ENCODE results near the gene KY. TPM values are rescaled to one million over a fixed set of nuclear protein-coding genes. Genes with fewer than 3 reads are reported as not detected.

Gene KY, protein sequence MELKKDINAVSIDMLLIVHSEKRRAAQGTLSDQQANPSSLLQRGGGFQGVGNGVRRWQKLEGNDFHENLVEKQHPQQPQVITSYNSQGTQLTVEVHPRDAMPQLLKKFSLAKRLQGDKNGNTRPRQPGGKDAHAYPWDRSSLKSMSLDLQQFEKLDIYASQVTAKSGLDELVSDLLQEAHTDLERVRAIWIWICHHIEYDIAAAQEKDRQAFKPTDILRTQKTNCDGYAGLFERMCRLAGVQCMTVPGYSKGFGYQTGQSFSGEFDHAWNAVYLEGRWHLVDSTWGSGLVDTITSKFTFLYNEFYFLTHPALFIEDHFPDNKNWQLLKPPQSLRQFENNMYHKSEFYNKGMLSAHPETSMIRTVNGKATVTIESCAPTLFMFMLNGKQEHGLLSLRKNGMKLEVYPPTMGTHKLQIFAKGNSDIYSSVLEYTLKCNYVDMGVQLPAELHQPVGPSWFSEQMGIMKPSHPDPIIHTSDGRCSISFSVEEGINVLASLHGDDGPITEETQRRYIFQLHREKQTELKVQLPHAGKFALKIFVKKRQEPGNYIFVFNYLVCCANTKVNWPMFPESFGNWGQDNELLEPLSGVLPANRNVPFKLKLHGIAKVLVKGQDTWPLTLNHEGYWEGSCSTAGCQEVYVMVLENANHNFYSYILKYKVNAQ
- not detected for polyA plus RNA-seq (ENCODE audit: low read depth in 6 of 6)

DNA sequence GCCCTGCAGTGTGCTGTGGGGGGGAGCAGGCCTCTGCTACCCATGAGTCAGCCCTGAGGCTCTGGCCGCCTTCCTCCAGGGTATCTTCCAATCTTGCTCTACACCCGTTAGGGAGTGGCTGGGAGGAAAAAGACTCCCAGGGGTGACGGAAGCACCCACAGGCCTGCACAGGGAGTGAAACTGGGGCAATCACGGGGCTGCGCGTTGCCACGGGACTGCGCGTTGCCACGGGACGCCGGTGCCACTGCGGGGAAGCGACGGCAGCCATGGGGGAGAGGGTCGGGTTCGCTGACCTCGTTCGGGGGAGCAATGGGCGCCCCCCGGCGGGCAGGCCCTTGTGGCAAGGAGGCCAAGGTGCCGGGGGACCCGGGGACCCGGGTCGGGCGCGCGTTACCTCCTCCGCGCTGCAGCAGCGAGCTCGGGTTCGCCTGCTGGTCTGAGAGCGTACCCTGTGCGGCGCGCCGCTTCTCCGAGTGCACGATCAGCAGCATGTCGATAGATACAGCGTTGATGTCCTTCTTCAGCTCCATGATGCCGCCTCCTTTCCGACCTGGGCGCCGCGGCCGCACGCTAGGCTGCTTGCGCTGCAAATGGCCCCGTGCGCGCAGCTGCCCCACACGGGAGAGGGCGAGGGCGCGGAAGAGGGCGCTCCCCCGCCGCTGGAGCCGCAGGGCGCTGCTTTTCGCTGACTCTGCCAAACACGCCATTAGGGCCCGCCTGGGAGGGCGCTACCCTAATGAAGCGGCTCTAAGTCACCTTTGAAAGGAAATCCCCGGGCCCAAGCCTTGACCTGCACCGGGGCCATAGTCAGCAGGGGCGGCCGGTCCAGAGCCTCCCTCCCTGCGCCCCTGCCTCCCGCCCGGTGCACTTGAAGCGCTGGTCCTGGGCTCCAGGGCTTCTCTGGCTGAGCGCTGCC, at the start of gene KY:
Gene KY, minus strand, starts transcription at position 592 of the 916 bp plus-strand sequence. Its CDS starts 62 bp downstream, at position 530.
- ATAC-seq (ENCODE audit: low read depth in 2 of 2) = no peak
- Mint-ChIP-seq H3K4me1 (no peaks in the 10 kb centered on the region), H3K4me3 (peak within 1 kb of the TSS in 2 of 8 donors; percentile 14 to 59), H3K27ac (no peak within 1 kb of the TSS), H3K36me3 (no peaks in the 10 kb centered on the region), H3K9me3 (peaks cover 0 to 4% (median 0%) of the 10 kb centered on the region in 7 donors), H3K27me3 (peaks cover 29 to 43% (median 39%) of the 10 kb centered on the region in 3 donors)
- DNase-seq = no peak

DNA sequence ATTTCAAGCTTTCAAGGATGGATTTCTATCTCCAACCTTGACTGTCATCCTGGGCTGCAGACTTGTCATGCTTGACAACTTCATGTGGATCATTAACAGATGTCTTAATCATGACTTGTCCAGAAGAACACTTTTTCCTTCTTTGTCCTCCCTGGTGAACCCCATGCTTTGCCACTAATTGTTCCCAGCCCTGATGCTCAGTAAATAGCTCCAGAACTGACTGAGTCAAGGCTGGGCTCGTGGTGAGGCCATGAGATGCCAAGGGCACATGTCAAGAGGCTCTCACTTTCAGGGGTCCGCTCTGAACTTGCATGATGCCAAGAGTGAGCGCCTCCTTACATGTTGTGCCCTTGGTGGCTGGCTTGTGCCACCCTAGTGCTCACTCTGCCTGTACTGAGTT, 48.9 kb upstream of the KY start:
- no peak overlapping the region for H3K4me3 Mint-ChIP-seq
- no peak overlapping the region for H3K27ac Mint-ChIP-seq
- ATAC-seq (ENCODE audit: low read depth in 2 of 2) (no peak), DNase-seq (no peak)
- no peaks in the 10 kb centered on the region for H3K36me3 Mint-ChIP-seq
- peaks cover 0 to 10% (median 2%) of the 10 kb centered on the region in 7 donors for H3K9me3 Mint-ChIP-seq
- peaks cover 4 to 14% (median 8%) of the 10 kb centered on the region in 3 donors for H3K27me3 Mint-ChIP-seq
- no peaks in the 10 kb centered on the region for H3K4me1 Mint-ChIP-seq

DNA sequence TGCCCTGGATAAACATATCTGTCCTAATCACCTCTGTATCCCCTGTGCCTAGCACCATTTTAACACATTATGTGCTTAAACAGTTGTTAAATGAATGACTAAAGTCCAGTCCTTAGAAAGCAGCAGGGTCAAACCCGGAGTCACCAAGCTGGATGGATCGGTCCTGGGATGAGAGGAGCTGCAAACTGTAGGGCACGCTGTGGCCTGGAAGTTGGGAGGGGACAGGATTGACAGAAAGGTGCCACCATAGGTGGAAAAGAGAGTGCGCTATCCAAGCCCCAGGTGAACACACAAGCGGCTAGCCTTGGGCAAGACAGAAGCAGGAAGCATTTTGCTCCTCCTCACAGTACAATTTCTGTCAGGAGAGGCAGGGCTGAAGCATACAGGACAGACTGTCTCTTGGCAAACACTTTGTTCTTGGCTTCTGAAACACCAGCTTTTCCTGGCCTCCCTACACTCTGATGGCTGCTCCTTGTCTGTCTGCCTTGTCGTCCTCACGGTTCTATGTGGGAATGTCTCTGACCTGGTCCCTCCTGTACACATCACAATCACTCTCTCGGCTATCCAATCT, 48.4 kb upstream of the KY start:
- Mint-ChIP-seq H3K27ac (no peak overlapping the region), H3K9me3 (peaks cover 0 to 10% (median 2%) of the 10 kb centered on the region in 7 donors), H3K4me1 (no peaks in the 10 kb centered on the region), H3K36me3 (no peaks in the 10 kb centered on the region), H3K27me3 (peaks cover 4 to 13% (median 8%) of the 10 kb centered on the region in 3 donors), H3K4me3 (no peak overlapping the region)
- ATAC-seq (ENCODE audit: low read depth in 2 of 2) = no peak
- DNase-seq = no peak

DNA sequence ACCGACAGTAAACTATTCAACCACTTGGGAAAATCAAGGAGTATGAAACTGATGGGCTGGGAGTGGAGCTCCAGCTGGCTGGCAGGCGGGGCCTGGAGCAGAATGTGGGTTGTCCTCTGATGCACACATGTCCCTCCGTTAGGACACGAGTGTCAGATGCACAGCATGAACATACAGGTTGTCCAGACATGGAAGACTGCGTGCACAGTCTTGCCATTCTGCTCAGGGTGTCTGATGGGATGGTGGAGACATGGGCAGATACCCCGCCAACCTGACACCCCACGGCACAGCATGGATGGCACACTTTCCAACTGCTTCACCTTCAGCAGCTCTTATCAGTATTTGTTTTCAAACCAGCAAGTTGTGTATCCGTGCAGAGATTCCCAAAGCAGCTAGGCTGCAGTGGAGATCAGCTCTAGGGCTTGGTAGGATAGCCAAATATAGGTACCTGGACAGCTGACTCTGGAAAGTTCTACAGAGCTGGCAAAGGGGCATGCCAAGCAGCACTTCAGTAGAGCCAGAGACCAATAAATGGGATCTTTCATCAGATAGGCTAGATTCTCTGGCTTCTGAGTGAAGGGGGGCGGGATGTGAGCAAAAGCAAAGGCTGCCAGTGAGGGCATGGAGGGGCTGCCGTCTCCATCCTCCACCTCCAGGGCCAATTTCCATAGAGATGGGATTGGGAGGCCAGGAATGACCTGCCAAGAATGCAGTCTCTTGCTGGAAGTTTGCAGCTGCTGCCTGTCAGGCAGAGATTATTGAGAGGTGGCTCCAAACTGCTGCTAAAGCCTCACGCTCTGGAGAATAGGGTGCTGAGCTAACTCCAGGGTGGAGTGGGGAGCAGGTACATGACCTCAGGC, 47.2 kb upstream of the KY start:
- Mint-ChIP-seq H3K36me3 (no peaks in the 10 kb centered on the region), H3K9me3 (peaks cover 0 to 10% (median 2%) of the 10 kb centered on the region in 7 donors), H3K27ac (no peak overlapping the region), H3K27me3 (peaks cover 0 to 11% (median 8%) of the 10 kb centered on the region in 3 donors), H3K4me3 (no peak overlapping the region), H3K4me1 (no peaks in the 10 kb centered on the region)
- no peak for DNase-seq
- ATAC-seq (ENCODE audit: low read depth in 2 of 2) = no peak

DNA sequence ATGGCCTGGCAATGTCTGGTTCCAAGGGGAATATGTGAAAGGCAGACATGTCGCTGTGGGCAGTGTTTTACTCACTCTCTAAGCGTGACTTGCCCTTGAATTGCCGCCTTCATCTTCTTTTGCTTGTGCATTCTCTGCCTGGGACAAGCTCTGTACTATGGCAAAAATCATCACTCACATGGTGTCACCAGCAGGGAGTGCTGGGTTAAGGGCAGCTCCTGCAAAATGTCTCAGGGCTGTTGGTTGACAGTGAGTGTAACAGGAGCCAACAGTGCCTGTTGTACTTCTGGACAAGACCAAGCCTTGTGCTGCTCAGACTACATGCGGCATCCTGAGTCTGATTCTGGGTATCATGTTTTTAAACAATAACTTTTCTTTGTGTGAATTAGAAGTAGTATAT, 45.3 kb upstream of the KY start:
- ATAC-seq (ENCODE audit: low read depth in 2 of 2) = no peak
- H3K4me1 Mint-ChIP-seq = no peaks in the 10 kb centered on the region

DNA sequence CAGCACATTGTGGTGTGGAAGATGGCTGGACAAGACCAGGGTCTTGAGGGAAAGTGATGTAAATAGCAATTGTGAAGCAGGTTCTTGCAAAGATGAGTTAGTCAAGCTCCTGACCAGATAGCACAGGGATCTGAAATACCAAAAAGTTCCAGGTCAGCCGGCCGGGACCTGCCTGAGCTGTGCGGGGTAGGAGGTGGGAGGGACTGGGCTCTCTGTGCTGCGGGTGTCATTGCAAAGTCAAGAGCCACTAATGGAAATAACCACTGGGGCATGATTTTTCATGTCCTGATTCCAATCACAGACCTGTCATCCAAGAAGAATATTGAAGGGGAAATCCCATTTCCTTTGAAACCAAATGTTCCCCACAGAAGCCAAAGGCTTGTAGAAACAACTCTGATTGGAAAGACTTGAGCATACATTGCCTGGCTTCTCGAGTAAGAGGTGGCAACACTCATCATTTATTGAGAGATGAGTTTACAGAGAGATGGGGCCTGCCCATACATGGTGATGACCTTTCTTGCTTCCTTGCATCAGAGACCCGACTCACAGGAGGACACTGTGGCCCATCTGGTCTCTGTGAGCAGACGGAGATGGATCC, 44.2 kb upstream of the KY start:
- Mint-ChIP-seq H3K27ac (no peak overlapping the region), H3K4me3 (no peak overlapping the region), H3K36me3 (no peaks in the 10 kb centered on the region), H3K27me3 (peaks cover 0 to 6% (median 0%) of the 10 kb centered on the region in 3 donors), H3K4me1 (no peaks in the 10 kb centered on the region), H3K9me3 (peaks cover 0 to 5% (median 0%) of the 10 kb centered on the region in 7 donors)
- no peak for DNase-seq
- ATAC-seq (ENCODE audit: low read depth in 2 of 2) = no peak

More for the DNA sequence above, 45.3 kb upstream of the KY start:
- Mint-ChIP-seq H3K27ac (no peak overlapping the region), H3K27me3 (peaks cover 0 to 11% (median 8%) of the 10 kb centered on the region in 3 donors), H3K36me3 (no peaks in the 10 kb centered on the region), H3K9me3 (peaks cover 0 to 5% (median 0%) of the 10 kb centered on the region in 7 donors), H3K4me3 (no peak overlapping the region)
- DNase-seq = no peak

DNA sequence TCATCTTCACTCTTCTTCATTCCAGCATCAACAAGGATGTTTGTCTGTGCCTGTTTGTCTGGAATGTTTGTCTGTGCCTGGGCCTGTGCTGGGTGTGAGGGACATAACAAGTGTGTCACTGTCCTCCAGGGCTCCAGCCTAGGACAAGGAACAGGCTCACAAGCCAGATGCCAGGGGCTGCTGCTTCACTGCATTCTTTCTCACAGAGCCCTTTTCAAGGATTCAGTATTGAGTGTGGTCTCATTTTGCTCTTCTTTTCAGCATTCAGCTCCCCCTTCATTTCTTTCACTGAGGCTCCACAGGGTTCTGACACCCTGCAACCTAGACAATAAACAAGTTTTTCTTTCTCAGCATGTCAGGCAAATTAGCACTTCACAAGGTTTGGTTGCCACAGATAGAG, 43.6 kb upstream of the KY start:
- Mint-ChIP-seq H3K27me3 (peaks cover 0 to 6% (median 0%) of the 10 kb centered on the region in 3 donors), H3K9me3 (peaks cover 0 to 5% (median 0%) of the 10 kb centered on the region in 7 donors), H3K4me1 (no peaks in the 10 kb centered on the region), H3K36me3 (no peaks in the 10 kb centered on the region), H3K27ac (no peak overlapping the region), H3K4me3 (no peak overlapping the region)
- no peak for DNase-seq
- ATAC-seq (ENCODE audit: low read depth in 2 of 2) = no peak

DNA sequence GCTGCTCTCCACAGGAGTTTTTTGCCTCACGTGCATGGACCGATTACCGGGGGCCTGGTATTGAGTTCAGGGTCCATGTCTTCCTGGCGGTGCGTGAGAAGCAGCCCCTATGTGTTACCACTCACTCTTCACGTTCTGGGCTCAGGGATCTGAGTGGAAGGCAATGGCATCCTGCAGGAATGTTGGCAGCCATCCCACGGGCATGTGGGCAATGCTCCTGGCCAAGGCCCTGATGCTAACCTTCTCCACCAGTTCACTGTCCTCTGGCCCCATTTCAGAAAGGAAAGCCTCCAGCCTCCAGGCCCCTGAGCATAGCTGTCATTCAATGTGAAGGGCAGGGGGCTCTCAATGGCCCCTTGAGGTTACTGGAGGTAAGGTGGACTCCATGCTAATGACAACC, 43.0 kb upstream of the KY start:
- Mint-ChIP-seq H3K9me3 (peaks cover 0 to 5% (median 0%) of the 10 kb centered on the region in 7 donors), H3K4me3 (no peak overlapping the region), H3K27me3 (peaks cover 0 to 11% (median 0%) of the 10 kb centered on the region in 3 donors), H3K27ac (no peak overlapping the region), H3K4me1 (no peaks in the 10 kb centered on the region), H3K36me3 (no peaks in the 10 kb centered on the region)
- ATAC-seq (ENCODE audit: low read depth in 2 of 2) (no peak), DNase-seq (no peak)

DNA sequence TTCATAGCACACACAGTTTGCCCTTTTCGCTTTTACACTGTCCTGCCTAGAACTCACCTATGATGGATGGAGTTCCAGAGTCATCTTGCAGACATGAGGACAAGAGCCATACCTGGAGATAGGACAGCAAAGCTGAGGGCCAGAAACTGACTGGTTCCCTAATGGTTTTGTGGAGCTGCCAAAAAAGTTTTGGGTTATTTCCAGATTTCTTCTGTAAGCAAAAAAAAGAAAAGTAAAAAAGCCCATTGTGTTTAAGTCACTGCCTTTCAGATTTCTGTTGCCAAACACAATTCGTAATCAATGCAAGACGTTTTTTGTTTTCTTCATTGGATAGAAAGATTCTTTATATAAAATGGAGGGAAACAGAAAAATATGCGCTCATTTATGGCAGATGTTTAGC, 42.4 kb upstream of the KY start:
- no peak overlapping the region for H3K27ac Mint-ChIP-seq
- H3K4me1 Mint-ChIP-seq = no peaks in the 10 kb centered on the region
- no peak overlapping the region for H3K4me3 Mint-ChIP-seq
- H3K9me3 Mint-ChIP-seq = peaks cover 0 to 5% (median 0%) of the 10 kb centered on the region in 7 donors
- H3K36me3 Mint-ChIP-seq = no peaks in the 10 kb centered on the region
- peaks cover 0 to 12% (median 0%) of the 10 kb centered on the region in 3 donors for H3K27me3 Mint-ChIP-seq
- no peak for ATAC-seq (ENCODE audit: low read depth in 2 of 2)
- DNase-seq = no peak

DNA sequence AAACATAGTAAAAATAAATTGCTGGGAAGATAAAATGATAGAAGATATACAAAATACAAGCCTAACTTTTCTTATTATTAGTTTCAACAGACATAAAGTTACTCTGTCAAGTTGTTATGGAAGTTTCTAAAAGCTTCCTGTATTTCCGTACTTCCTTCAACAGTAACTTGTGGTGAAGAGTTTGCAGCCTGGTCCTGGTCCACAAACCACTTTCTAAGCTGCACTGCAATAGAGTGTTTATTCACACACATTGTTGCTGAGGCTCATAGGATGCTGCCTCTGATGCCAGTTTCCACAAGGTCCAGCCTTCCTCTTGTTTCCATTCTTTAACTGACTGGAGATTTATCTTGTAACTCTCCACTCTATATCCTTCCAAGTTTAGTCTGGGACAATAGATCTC, 39.4 kb upstream of the KY start:
- no peak overlapping the region for H3K4me3 Mint-ChIP-seq
- H3K36me3 Mint-ChIP-seq = no peaks in the 10 kb centered on the region
- H3K4me1 Mint-ChIP-seq = no peaks in the 10 kb centered on the region
- no peak for DNase-seq
- no peak overlapping the region for H3K27ac Mint-ChIP-seq
- H3K9me3 Mint-ChIP-seq = peaks cover 0 to 5% (median 0%) of the 10 kb centered on the region in 7 donors
- peaks cover 0 to 12% (median 0%) of the 10 kb centered on the region in 3 donors for H3K27me3 Mint-ChIP-seq
- ATAC-seq (ENCODE audit: low read depth in 2 of 2) = no peak

DNA sequence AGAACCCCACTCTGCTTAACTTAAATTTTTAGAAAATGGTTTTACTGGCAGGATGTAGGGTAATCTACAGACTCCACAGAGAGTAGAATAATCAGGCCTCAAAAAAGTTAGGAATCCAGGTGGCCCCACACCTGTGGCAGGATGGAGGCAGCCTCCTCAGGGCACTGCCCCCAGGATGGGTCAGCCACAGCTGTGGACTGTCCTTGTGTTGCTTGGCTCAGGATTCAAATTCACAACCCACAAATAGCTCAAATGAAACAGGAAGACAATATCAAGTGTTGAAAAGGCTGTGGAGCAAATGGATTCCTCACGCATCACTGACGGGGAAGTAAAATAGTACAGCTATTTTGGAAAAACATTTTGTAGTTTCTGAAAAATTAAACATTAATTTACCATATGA, 36.8 kb upstream of the KY start:
- DNase-seq (no peak), ATAC-seq (ENCODE audit: low read depth in 2 of 2) (no peak)
- Mint-ChIP-seq H3K4me1 (no peaks in the 10 kb centered on the region), H3K27me3 (peaks cover 0 to 6% (median 0%) of the 10 kb centered on the region in 3 donors), H3K27ac (no peak overlapping the region), H3K4me3 (no peak overlapping the region), H3K36me3 (no peaks in the 10 kb centered on the region), H3K9me3 (peaks cover 0 to 1% (median 0%) of the 10 kb centered on the region in 7 donors)
